Lower leg skin (tissue), 4 donors: Measurements from ENCODE around the gene AEBP1. TPM values are rescaled to one million over a fixed set of nuclear protein-coding genes. Genes with fewer than 3 reads are reported as not detected.

ENCODE experiments used
- DNase-seq, 2 donors: peaks; one replicate each; pipeline ENCODE4 v3.0.0-alpha.2; 2019; ENCODE audit warnings: low spot score in 2 of 2
- H3K4me3 ChIP-seq: fragments of 200-600 bp; sonication (generic); 2 replicates; pipeline ENCODE4 v1.5.1; 2017; ENCODE audit warnings: mild to moderate bottlenecking, low read depth; ENCODE audit not compliant: poor library complexity, severe bottlenecking
- CTCF ChIP-seq, 3 donors: fragments of 450-650 bp; IDR thresholded peaks; one replicate each; pipeline ENCODE4 v1.5.1; 2016; ENCODE audit warnings: antibody characterized with exemption in 3 of 3, mild to moderate bottlenecking in 3 of 3, moderate library complexity in 2 of 3
- POLR2A ChIP-seq, 2 donors: fragments of 450-650 bp; IDR thresholded peaks; one replicate each; pipeline ENCODE4 v1.6.1; 2016 to 2017; ENCODE audit warnings: antibody characterized with exemption in 2 of 2, mild to moderate bottlenecking in 1 of 2, moderate library complexity in 1 of 2
- WGBS, 2 donors: methylation state at CpG; one replicate each; pipeline ENCODE4 v1.1.5; 2018; 5-methylcytosine and 5-hydroxymethylcytosine counted together
- intact Hi-C: fragments of 100-400 bp; cut with DNase I; formaldehyde crosslinking; loops from one replicate; pipeline ENCODE4 v1.15.0; 2023; ENCODE audit warnings: low total_unique reads
- total RNA-seq, 4 donors: library from RNA; depleted of rRNA; stranded (reverse); fragments of >200 nt; gene quantifications; one replicate each; pipeline ENCODE4 v1.1.0, GENCODE V29; 2016

The AEBP1 gene
- total RNA-seq, 4 donors from 2014 or later, result 52.6 to 134 (median 54.6) TPM

- TF ChIP-seq POLR2A (IDR thresholded peaks at IDR 0.05) (no peak), CTCF (IDR thresholded peaks at IDR 0.05) (no peak)
- WGBS, 2 donors, result 39% methylated on average over 11 to 12 of the region's 12 CpGs
- intact Hi-C loops, result no loop called here
- no peak overlapping the region for H3K4me3 ChIP-seq
- peak in 1 of 2 donors; percentile 95 for DNase-seq
Observed at GRCh38 chr7:44072364-44073231, 31.5 kb upstream of the AEBP1 start.

- WGBS, 2 donors, result 37 to 45% methylated on average over 8 to 14 of the region's 26 CpGs
- intact Hi-C loops, result no loop called here
- DNase-seq, result peak; percentile 72 to 95
- no peak overlapping the region for H3K4me3 ChIP-seq
- TF ChIP-seq POLR2A (IDR thresholded peaks at IDR 0.05), result no peak
- TF ChIP-seq CTCF (IDR thresholded peaks at IDR 0.05), result no peak
Observed at GRCh38 chr7:44073664-44074348, 30.3 kb upstream of the AEBP1 start.

GRCh38 chr7:44074349-44074695 is 29.8 kb upstream of the AEBP1 start:
- no peak overlapping the region for H3K4me3 ChIP-seq
- 82 to 91% methylated on average over 8 to 10 of the region's 13 CpGs for WGBS, 2 donors
- no peak for DNase-seq
- no peak for TF ChIP-seq POLR2A (IDR thresholded peaks at IDR 0.05)
- TF ChIP-seq CTCF (IDR thresholded peaks at IDR 0.05), result no peak
- intact Hi-C loops, result no loop called here

GRCh38 chr7:44075296-44076075 is 28.7 kb upstream of the AEBP1 start:
- WGBS, 2 donors, result 79 to 81% methylated on average over 17 of the region's 17 CpGs
- H3K4me3 ChIP-seq, result no peak overlapping the region
- TF ChIP-seq POLR2A (IDR thresholded peaks at IDR 0.05) (no peak), CTCF (IDR thresholded peaks at IDR 0.05) (no peak)
- DNase-seq, result no peak
- intact Hi-C loops, result no loop called here

- no peak for DNase-seq
- intact Hi-C loops, result no loop called here
- TF ChIP-seq POLR2A (IDR thresholded peaks at IDR 0.05) (no peak), CTCF (IDR thresholded peaks at IDR 0.05) (no peak)
- 91% methylated on average over 18 to 20 of the region's 20 CpGs for whole genome bisulfite sequencing, 2 donors
- no peak overlapping the region for H3K4me3 ChIP-seq
Observed at GRCh38 chr7:44076101-44076895, 27.8 kb upstream of the AEBP1 start.
